ENCODE measurements around the gene COX6B2. TPM values are rescaled to one million over a fixed set of nuclear protein-coding genes. Genes with fewer than 3 reads are reported as not detected.

COX6B2 gene
- total RNA-seq, 1 donor from 2014 or later = 0.24 TPM

Other genes with a start within 250 kb of the COX6B2 start
- 43.5 and 46.8 TPM in 2 replicates for gene PPP1R12C, start 237.1 kb downstream of the COX6B2 start, total RNA-seq
- gene TNNT1, start 205.5 kb downstream of the COX6B2 start, total RNA-seq = 4,534 and 4,610 TPM in 2 replicates
- 1.5 and 1.7 TPM in 2 replicates for gene TNNI3, start 197.0 kb downstream of the COX6B2 start, total RNA-seq
- gene DNAAF3, start 188.1 kb downstream of the COX6B2 start, total RNA-seq = 0.94 and 1.4 TPM in 2 replicates
- 1.4 TPM in 1 of 2 replicates, not detected in the other for gene SYT5, start 174.4 kb downstream of the COX6B2 start, total RNA-seq
- 0.05 and 0.31 TPM in 2 replicates for gene PTPRH, start 145.2 kb downstream of the COX6B2 start, total RNA-seq
- gene TMEM86B, start 126.0 kb downstream of the COX6B2 start, total RNA-seq = 0.73 and 0.83 TPM in 2 replicates
- gene PPP6R1, start 95.7 kb downstream of the COX6B2 start, total RNA-seq = 64.6 and 68.0 TPM in 2 replicates
- 37.1 and 39.3 TPM in 2 replicates for gene HSPBP1, start 74.6 kb downstream of the COX6B2 start, total RNA-seq
- gene BRSK1, start 70.7 kb downstream of the COX6B2 start, total RNA-seq = 5.5 and 12.2 TPM in 2 replicates
- gene TMEM150B, start 29.4 kb downstream of the COX6B2 start, total RNA-seq = not detected in 2 replicates
- 17.3 and 28.9 TPM in 2 replicates for gene KMT5C, start 14.8 kb downstream of the COX6B2 start, total RNA-seq
- gene GARIN5B, start 8.5 kb upstream of the COX6B2 start, total RNA-seq = not detected in 2 replicates
- gene IL11, start 15.7 kb upstream of the COX6B2 start, total RNA-seq = 0.19 and 0.83 TPM in 2 replicates
- not detected in 2 replicates for gene TMEM190, start 22.1 kb upstream of the COX6B2 start, total RNA-seq
- not detected in 2 replicates for gene TMEM238, start 29.6 kb upstream of the COX6B2 start, total RNA-seq
- 321 and 447 TPM in 2 replicates for gene RPL28, start 31.2 kb upstream of the COX6B2 start, total RNA-seq
- gene UBE2S, start 53.1 kb upstream of the COX6B2 start, total RNA-seq = 39.8 and 54.9 TPM in 2 replicates
- gene SHISA7, start 88.6 kb upstream of the COX6B2 start, total RNA-seq = not detected in 2 replicates
- gene ISOC2, start 106.9 kb upstream of the COX6B2 start, total RNA-seq = 152 and 196 TPM in 2 replicates
- not detected in 2 replicates for gene C19orf85, start 110.0 kb upstream of the COX6B2 start, total RNA-seq
- 7.1 and 12.3 TPM in 2 replicates for gene ZNF628, start 121.9 kb upstream of the COX6B2 start, total RNA-seq
- 24.7 and 26.4 TPM in 2 replicates for gene NAT14, start 130.5 kb upstream of the COX6B2 start, total RNA-seq
- 1.2 and 2.1 TPM in 2 replicates for gene SSC5D, start 133.7 kb upstream of the COX6B2 start, total RNA-seq
- gene SBK2, start 182.4 kb upstream of the COX6B2 start, total RNA-seq = 39.9 and 84.5 TPM in 2 replicates
- gene SBK3, start 190.8 kb upstream of the COX6B2 start, total RNA-seq = 1.4 and 5.1 TPM in 2 replicates
- 13.1 and 13.3 TPM in 2 replicates for gene ZNF579, start 226.1 kb upstream of the COX6B2 start, total RNA-seq
- gene FIZ1, start 244.8 kb upstream of the COX6B2 start, total RNA-seq = 5.3 and 9.1 TPM in 2 replicates
- 21.9 and 29.8 TPM in 2 replicates for gene ZNF524, start 245.6 kb upstream of the COX6B2 start, total RNA-seq

Measured in myocyte (in vitro differentiated cells).